ENCODE data around the gene RGS8. TPM values are rescaled to one million over a fixed set of nuclear protein-coding genes. Genes with fewer than 3 reads are reported as not detected.

The RGS8 gene
- total and polyA plus RNA-seq, 2 of the 4 experiments (the other 2 are of a cell fraction): not detected

- 22% methylated on average over 1 of the region's 2 CpGs; no CpG with 5 or more reads in 1 of the 2 experiments for WGBS, 2 experiments (ENCODE audit: extremely low coverage in 2 of 2, insufficient read length in 1 of 2)
- CTCF ChIA-PET: no interaction called here
- Histone ChIP-seq H3K18ac (ENCODE audit: low read depth, low read length) (no peak overlapping the region), H3K27me3 (ENCODE audit: control insufficient read depth, insufficient read depth, low read length) (peaks cover 2% of the 10 kb centered on the region; the same call in 1 of the 2 replicates), H2BK20ac (ENCODE audit: low read depth, low read length) (no peak overlapping the region), H3K4me1 (ENCODE audit: control insufficient read depth, insufficient read depth, low read length) (0 out of 2 replicates have a peak, but pooled peaks cover 3% of the 10 kb centered on the region), H3K9me3 (ENCODE audit: control insufficient read depth, insufficient read depth, low read length) (no peaks in the 10 kb centered on the region), H3K9ac (ENCODE audit: low read depth, low read length) (no peak overlapping the region), H3K23ac (ENCODE audit: low read depth, low read length) (no peak overlapping the region), H4K5ac (ENCODE audit: low read depth, low read length) (no peak overlapping the region), H2AK9ac (replicated peaks; ENCODE audit: low read depth, low read length, poor library complexity) (no peak overlapping the region), H3K79me1 (ENCODE audit: low read depth in 1 of 2, low read length in 2 of 2) (no peaks in the 10 kb centered on the region), H3K36me3 (ENCODE audit: control insufficient read depth, insufficient read depth, low read length) (no peaks in the 10 kb centered on the region), H3K9me1 (ENCODE audit: insufficient read depth, low read length) (no peaks in the 10 kb centered on the region; the same call in 1 of the 2 replicates), H3K27ac (ENCODE audit: insufficient read depth, low read length) (no peak overlapping the region), H4K91ac (ENCODE audit: insufficient read depth, low read depth, low read length) (no peak overlapping the region), H2AFZ (replicated peaks; ENCODE audit: low read length, poor library complexity) (no peak overlapping the region), H3K4me2 (ENCODE audit: low read depth, low read length) (no peak overlapping the region), H2BK120ac (ENCODE audit: low read depth, low read length) (no peak overlapping the region), H3K4me3 (ENCODE audit: insufficient read depth, low read depth, low read length) (no peak overlapping the region), H2BK15ac (ENCODE audit: low read depth, low read length) (no peak overlapping the region), H2AK5ac (ENCODE audit: low read depth, low read length) (no peak overlapping the region), H3K56ac (ENCODE audit: extremely low read depth, insufficient read depth, low read length) (no peak overlapping the region), H4K8ac (ENCODE audit: low read depth in 2 of 2, low read length in 2 of 2) (no peak overlapping the region), H3K14ac (replicated peaks; ENCODE audit: low read depth, low read length) (no peak overlapping the region), H2BK5ac (ENCODE audit: low read depth, low read length, poor library complexity, severe bottlenecking) (no peak overlapping the region), H4K20me1 (ENCODE audit: insufficient read depth, low read length) (no peaks in the 10 kb centered on the region), H3K4ac (ENCODE audit: low read depth, low read length) (no peak overlapping the region)
- intact Hi-C loops (cut with micrococcal nuclease): no loop called here
- POLR2A ChIA-PET (ENCODE audit: unreplicated experiment): no interaction called here
- BruUV-seq (replicated peaks): no TSS peak
- TF ChIP-seq POLR2A (IDR thresholded peaks at IDR 0.05; ENCODE audit: low read depth, low read length) (no peak), BHLHE40 (IDR thresholded peaks at IDR 0.05; ENCODE audit: low read depth, low read length) (no peak), RCOR1 (IDR thresholded peaks at IDR 0.05; ENCODE audit: insufficient replicate concordance, low read length) (no peak), CTCF (conservative IDR thresholded peaks at IDR 0.05; ENCODE audit: low read depth, low read length) (no peak), SMC3 (IDR thresholded peaks at IDR 0.05; ENCODE audit: low read depth, low read length) (no peak), ELK1 (IDR thresholded peaks at IDR 0.05; ENCODE audit: borderline replicate concordance, low read depth, low read length) (no peak), CHD1 (IDR thresholded peaks at IDR 0.05; ENCODE audit: low read depth, low read length) (no peak), MAZ (IDR thresholded peaks at IDR 0.05; ENCODE audit: borderline replicate concordance, low read depth, low read length) (no peak)
- dilution Hi-C loops (cut with HindIII; ENCODE audit: low sequenced_read_pairs, unreplicated experiment): no loop called here
- ATAC-seq (ENCODE audit: low read depth): no peak
- peak; percentile 10 for DNase-seq
- in situ Hi-C loops (cut with MboI; ENCODE audit: low sequenced_read_pairs): no loop called here
Observed at GRCh38 chr1:182720463-182720862, 36.1 kb upstream of the RGS8 start.

All from IMR-90 (cell line).